Measurements from ENCODE around the gene CDH5.

DNA sequence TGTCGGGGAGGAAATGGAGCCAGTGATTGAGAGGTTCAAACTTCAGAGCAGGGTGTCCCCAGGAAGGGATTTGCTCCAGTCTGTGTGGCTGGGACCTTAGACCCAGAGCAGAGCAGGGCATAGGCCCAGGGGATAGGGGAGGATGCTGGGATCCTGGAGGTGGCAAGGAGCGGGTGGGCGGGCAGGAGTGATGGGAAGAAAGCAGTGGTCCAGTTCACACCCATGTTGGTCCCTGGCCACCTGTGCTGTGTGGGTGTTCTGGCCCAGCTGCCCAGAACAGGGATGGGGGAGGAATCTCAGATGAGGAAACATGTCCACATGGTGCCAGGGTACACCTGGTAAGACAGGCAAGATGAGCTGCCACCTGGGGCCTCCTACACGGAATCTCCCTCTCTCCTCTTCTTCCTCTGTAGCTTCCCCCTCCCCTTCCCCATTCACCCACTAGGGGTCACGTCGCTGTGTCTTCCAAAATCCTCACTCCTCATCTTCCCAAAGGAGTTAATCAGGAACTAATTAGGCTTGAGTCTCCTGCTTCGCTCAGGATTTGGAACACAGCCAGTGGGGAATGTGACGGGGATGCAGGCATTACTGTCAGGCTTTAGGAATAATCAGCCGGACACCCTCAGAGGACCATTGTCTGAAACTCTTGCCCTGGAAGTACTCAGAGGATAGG is 62.9 kb downstream of the CDH5 start:
- TF ChIP-seq, protein P1, sequence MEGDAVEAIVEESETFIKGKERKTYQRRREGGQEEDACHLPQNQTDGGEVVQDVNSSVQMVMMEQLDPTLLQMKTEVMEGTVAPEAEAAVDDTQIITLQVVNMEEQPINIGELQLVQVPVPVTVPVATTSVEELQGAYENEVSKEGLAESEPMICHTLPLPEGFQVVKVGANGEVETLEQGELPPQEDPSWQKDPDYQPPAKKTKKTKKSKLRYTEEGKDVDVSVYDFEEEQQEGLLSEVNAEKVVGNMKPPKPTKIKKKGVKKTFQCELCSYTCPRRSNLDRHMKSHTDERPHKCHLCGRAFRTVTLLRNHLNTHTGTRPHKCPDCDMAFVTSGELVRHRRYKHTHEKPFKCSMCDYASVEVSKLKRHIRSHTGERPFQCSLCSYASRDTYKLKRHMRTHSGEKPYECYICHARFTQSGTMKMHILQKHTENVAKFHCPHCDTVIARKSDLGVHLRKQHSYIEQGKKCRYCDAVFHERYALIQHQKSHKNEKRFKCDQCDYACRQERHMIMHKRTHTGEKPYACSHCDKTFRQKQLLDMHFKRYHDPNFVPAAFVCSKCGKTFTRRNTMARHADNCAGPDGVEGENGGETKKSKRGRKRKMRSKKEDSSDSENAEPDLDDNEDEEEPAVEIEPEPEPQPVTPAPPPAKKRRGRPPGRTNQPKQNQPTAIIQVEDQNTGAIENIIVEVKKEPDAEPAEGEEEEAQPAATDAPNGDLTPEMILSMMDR (conservative IDR thresholded peaks at IDR 0.05) = no peak
- no peak for TF ChIP-seq ZFX (IDR thresholded peaks at IDR 0.05)
